GM03348 (cell line): ENCODE results near the gene SMIM31.

Experiments used
- DNase-seq: peaks from one replicate; pipeline ENCODE4 v3.0.0; 2012; ENCODE audit warnings: low spot score

Gene SMIM31

DNA sequence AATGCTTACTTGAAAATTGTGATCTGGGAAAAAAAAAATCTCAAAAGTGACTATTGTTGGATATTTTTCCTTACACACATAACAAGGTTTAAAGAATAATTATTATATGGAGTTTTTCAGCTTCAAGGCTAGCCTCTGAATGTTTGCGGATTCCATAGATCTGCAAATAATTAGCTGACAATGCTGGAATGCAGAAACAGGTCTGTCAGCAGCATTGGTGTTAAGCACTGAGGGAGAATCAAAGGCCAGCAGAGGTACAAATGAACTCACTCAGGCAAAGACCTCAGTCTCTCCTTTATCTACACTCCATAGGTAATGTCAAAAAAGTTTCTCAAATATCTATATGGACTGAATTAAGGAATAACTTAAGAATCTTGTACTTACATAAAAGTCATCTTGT is 35.1 kb downstream of the SMIM31 start:
- DNase-seq = no peak

DNA sequence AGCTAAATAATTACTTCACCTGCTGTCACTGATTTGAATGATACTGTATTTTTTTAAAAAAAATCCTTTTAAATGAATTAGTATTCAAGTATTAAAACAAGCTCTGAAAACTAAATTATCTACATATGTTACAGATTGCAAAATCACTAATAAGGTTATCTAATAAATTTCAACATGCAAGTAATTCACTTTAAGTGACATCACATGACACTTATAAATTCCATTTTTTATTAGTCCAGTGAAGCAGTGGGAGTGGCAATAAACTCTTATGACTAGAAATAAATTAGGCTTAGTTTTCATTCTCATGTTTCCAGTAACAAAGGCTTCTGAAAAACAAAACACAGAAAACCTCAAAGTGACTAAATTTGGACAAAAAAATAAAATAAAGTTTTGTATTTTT is 36.3 kb downstream of the SMIM31 start:
- DNase-seq = no peak

DNA sequence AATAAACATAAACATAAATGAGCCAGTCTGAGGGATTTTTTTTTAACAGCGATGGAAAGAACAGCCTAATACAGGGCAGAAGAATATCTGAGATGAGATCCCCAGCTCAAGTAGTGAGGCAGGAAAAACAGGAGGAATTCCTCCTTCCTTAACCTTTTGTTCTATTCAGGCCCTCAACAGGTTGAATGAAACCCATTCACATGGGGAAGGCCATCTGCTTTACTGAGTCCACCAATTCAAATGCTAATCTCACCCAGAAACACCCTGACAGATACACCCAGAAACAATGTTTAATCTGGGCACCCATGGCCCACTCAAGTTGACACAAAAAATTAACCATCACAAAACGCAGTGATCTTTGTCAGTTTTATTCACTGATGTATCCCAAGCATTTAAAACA is 45.5 kb downstream of the SMIM31 start:
- no peak for DNase-seq

DNA sequence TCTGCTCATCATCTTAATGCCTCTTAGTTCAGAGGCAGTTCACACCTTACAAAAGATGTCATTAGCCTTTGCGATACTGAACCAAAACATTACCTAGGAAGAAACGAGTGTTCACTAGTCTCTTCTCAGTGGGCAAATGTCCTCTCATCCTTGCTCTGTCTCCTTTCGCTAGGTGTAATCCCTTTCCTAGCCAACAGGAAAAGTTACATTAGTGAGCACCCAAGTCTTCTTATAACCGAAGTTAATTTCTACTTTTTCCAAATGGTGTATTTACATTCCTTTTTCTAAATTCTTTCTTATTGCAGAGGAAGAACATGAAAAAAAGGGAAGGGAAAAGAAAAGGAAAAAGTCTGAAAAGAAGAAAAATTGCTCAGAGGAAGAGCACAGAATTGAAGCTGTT is 46.9 kb downstream of the SMIM31 start:
- DNase-seq = no peak

DNA sequence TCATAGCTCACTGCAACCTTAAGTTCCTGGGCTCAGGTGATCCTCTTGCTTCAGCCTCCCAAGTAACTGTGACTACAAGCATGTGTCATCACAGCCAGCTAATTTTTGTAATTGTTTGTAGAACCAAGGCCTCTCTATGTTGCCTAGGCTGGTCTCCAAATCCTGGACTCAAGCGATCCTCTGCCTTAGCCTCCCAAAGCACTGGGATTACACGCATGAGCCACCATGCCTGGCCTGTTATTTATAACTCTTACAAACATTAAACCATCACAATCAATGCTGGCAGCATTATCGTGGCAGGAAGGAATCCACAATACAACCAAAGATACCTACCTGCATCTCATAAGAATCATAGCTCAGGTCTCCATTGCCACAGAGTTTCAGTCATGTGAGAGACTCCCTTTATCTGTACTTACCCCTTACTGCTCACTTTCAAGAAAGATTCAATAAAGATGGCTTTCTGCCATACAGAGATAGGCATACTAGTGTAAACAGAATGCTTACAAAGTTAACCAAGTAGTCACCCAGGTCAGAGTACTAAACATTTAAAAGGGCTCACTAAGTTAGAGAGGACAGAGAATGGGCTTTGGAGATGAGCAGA is 48.5 kb downstream of the SMIM31 start:
- DNase-seq = no peak

DNA sequence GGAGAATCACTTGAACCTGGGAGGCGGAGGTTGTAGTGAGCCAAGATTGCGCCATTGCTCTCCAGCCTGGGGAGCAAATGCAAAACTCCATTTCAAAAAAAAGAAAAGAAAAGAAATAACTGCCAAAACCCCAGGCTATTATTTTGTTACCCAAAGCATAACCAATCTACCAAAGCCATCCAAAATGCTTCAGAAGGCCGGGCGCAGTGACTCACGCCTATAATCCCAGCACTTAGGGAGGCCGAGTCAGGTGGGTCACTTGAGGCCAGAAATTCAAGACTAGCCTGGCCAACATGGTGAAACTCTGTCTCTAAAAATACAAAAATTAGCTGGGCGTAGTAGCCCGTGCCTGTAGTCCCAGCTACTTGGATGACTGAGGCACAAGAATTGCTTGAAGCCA is 49.8 kb downstream of the SMIM31 start:
- no peak for DNase-seq

DNA sequence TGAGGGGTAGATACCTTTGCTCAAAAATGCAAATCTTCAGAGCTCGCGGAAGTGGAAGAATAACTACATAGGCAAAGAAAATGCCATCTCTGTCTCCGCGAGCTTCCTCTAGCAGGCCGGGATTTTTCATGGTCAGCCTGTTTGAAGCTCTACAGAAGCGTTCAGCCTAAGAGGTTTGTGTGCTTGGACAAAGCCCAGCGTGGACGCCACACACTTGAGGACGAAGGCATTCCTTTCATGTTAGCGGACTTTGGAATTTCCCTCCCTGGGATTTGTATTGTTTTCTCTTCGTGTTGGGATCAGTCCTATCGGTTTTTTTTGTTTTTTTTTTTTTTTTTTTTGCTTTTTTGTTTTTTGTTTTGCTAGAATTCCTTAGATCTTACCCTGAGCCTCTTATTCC is 53.7 kb downstream of the SMIM31 start:
- no peak for DNase-seq

DNA sequence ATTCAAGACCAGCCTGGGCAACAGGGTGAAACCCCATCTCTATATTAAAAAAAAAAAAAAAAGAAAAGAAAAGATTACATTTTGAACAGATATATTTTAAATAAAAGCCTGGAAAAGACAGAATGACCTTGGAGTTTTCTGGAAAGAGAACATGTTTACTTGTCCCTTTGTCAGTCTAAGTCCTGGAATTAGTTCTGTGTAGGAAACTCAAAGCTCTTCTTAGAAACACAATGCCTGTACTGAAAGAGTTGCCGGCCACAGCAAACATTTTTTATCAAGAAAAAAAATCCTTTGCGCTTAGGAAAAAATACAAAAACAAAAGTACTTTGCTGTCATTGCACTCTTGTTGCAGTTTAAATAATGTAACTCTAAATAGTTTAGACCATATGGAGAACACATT is 59.6 kb downstream of the SMIM31 start:
- DNase-seq = no peak

DNA sequence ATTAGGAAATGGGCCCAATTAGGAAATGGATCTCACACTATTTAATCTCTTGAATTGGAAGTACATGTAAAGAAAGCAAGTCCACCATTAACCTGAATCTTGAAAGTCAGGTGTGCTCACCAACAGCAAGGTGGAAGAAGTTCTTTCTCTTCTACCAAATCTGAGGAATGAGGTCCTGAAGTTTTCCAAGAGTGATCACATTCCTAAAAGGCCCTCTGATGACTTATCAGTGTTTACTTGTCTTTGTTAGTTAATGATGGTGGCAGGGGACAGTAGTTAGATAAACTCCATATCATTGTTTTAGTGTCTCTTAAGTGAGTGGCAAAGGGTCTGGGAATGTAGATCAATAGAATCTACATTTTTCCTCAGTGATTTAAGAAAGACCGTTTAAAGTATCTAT is 61.8 kb downstream of the SMIM31 start:
- DNase-seq = no peak

DNA sequence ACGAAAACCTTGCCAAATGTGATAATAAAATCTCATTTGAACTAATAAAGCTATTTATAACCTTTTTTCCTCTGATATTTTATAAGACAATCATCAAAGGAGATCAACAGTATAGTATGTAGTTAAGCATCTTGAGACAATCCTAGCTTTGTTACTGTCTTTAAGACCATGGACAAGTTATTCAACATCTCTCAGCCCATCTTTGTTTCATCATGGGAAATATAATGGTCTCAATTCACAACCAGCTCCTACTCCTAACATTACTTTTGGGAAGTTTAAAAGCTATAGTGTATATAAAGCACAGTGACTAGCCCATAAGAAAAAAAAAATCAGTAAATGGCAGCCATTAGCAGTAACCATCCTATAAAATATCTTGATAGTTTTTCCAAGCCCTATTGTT is 65.4 kb downstream of the SMIM31 start:
- DNase-seq = no peak

DNA sequence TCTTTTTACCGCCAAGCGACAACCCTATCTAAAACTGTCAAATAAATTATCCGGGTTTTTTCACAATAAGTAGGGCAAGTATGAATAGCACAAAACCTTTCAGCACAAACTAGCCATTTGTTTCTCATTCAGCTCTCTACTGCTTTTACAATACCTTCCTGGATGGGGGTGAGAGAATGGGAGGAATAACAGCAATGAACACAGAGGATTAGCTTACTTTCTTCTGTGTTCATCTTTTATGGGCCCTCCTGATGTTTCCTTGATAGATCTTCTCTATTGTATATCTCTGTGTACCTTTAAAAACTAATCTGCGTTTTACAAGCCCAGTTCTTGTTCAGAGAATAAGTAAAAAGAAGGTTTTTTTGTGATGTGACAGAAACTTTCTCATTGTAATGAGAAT is 67.8 kb downstream of the SMIM31 start:
- no peak for DNase-seq

DNA sequence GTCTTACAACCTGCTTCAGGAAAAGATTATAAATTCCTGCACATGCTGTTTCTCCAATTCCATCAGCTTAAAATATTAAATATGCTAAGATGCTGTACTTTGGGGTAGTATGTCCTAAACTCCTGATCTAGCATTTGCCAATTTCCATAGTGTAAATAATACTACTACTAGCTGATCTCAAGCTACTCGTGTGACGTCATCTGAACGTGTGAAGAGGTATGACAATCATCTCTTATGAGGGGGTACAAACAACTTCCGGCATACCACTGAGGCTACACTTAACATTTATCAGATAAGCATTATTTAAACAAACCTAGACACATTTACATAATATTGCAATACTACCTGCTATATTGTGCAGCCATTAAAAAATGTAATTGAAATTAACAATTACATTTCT is 70.7 kb downstream of the SMIM31 start:
- no peak for DNase-seq

DNA sequence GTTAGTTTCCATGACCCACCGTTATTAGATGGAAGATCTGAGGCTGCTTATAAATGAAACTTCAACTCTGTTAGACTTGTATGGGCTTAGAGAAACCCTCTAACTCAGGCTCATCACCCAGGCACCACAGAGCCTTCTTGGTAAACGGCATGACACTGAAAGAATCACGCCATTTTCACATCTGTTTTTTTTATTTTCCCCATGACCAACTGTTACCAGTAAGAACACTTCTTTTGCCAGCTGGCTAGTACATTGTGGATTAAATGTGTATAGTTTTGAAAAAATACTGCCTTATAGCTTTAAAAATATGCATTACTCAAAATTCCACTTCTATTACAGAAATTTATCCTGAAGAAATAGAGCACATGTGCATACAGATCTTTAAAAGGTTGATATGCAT is 75.0 kb downstream of the SMIM31 start:
- no peak for DNase-seq

DNA sequence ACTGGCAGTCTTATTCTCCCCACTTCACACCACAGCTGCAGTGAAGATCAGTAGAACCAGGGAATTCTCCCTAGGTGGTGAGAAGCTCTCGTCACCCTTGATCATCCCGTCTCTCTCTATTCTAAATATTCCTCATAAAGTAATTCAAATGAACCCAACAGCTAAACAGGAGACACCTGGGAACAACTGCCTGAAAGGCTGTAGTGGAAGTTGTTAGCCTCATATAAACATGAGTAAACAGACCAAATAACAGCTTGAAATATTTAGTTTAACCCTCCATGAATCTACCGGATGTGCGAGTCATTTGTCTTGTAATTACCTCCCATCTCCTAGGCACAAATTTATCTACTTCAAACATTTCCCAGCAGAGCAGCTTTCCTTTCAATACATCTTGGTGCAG is 92.6 kb downstream of the SMIM31 start:
- no peak for DNase-seq

DNA sequence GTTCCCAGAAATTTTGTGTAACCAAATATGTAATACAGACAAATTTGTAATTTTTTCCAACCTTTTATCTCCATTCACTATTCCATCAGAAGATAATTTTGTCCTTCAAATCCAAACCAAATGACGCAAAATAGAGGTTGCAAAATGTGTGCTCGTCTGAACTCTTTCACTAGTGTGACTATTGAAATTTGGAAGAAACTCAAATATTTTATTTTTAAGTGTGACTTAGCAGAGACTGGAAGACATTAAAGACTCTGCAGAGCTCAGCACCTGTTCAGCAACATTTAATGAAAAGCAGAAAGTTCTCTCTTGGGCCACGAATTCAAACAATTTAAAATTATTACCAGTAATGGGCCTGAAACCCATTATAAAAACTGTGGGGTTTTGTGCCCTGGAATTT is 93.1 kb downstream of the SMIM31 start:
- no peak for DNase-seq

DNA sequence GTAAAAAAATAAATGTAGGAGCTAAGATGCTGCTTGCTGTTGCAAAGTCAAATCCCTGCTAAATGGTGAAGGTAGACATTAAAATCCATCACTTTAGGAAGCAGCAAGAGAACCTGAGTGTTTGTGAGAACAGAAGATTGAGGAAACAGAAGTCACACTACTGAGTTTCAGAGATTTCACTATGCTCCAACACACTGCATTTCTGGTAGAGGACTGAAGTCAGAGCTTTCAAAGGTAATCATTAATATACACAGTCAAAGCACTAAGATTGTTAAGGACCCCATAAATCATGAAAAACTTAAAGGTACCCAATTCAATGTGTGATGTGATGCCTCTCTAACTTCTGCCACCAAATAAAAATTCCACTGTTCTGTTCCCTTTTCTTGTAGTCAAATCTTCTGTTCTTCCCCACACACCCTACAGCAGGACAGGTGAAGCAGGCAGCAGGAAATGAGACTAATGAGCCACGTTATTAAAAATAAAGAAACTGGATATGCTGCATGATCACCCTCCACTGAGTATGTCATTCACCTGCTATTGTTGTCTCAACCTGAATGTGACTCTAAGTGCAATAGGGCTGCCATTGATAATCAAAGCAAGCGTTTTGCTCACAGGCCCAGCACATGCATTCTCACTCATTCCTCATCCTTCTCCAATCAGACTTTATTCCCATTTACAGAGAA is 94.2 kb downstream of the SMIM31 start:
- DNase-seq = no peak
